Activated CD8-positive, alpha-beta memory T cell treated with anti-CD3 and anti-CD28 coated beads for 1 hour (primary cell): ENCODE data around the gene TREML1.
"Not testable (repeated sequence)": the region's sequence is repeated elsewhere in the genome, so short reads cannot be mapped to it uniquely, and the experiment has no call there.

Experiments
- DNase-seq, 2 donors: peaks; one replicate each; pipeline ENCODE4 v3.0.0-alpha.2; 2020; ENCODE audit warnings: low read depth in 1 of 2; ENCODE audit errors: extremely low read depth in 1 of 2

TREML1 gene

DNA sequence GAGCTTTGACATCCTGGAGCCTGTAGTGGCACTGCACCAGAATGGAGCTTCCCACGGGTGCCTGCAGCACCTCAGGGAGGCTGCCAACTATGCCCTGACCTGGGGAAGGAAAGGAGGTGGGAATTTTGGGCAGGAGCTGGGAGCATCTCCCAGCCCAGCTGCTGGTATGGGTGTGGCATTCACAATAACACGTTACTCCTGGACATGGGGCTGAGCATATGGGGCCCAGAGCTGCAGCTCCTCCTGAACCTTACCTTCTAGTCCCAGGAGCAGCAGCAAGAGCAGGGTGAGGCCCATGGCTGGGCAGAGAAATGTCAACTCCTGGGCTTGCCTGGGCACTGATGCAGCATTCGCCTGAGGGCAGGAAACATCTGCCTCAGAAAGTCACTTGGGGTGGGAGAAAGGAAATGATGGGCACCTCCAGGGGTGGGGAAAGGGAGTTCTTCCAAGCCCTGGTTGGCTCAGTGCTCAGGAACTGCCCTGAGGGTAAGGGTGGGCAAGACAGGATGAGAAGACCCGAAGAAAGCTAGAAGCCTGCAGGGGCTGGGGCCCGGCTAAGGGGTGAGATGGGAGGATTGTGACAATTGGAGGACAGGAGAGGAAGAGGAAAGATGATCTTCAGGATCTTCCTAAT, at the start of gene TREML1:
TSS of gene TREML1 (minus strand) at position 356 of the 634 bp plus-strand sequence. CDS start at position 297, 59 bp downstream.
- DNase-seq, result no peak

- DNase-seq, result no peak
These were observed 47.6 kb upstream of the TREML1 start for GRCh38 chr6:41201764-41202173.

DNA sequence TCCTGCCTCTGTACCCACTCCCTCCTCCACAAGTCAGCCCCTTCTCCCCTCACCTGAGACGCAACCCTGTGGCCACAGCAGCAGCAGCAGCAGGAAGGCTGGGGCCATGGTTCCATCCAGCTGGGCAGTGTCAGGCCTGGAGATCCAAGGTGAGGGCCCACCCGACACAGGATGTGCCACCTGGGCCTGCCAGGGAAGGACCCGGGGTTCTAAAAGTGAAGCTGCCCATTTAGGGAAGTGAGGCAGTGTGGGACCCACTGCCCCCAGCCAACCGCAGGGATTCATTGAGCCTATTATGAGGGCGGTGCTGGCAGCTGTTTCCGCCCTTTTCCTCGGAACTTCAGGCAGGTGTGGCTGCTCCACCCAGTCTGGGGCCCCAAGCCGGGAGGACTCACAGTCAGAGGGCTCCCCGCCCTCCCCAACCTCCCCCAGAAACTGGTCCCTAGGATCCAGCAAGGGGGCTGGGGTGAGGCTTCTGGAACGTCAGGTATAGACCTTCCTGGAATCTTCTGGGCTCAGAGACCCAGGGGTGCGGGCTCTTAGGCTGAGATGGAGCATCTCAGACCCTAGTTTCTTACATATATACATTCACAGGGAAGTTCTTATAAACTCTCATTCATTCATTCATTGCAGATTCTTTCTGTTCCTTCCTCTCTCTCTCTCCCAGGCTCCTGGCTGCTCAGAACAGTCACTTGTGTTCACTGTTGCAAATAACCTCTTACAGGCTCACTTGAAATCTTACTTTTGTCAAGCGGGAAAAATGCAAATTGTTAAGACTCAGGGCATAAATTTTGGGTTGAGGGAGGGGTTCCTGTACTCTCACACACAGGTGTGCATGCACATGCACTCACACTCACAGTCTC, 47.0 kb upstream of the TREML1 start, which contains the start of gene TREML2:
TSS of gene TREML2 (minus strand) at position 249 of the 863 bp plus-strand sequence. CDS start at position 108, 141 bp downstream.
- DNase-seq, result no peak

DNA sequence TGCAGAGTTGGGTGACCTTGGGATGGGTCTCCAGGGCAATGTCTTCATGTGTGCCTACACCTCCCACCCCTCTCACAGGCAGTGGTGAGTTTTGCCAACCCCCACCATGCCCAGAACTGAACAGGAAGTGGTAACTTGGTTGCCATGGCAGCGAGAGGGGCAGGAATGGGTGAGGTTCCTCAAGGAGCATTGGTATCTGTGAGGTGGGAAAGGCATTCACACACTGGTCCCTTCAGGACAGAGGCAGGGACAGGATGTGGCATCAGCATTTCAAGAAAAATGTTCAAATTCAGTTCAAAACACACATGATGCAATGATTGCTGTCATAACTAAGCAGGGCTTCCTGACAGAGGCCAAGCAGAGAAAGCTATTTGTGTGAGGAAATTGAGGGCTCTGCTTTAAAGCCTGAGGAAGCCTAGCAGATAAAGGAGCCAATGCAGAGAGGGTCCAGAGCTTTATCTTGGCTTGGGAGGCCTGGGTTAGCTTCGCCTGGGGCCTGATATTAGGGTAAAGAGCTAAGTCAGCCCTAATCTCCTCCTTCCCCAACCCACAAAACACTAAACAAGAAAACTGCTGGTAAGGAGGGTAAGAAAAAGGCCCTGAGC, 46.3 kb upstream of the TREML1 start:
- DNase-seq, result peak in 1 of 2 donors; percentile 25

DNA sequence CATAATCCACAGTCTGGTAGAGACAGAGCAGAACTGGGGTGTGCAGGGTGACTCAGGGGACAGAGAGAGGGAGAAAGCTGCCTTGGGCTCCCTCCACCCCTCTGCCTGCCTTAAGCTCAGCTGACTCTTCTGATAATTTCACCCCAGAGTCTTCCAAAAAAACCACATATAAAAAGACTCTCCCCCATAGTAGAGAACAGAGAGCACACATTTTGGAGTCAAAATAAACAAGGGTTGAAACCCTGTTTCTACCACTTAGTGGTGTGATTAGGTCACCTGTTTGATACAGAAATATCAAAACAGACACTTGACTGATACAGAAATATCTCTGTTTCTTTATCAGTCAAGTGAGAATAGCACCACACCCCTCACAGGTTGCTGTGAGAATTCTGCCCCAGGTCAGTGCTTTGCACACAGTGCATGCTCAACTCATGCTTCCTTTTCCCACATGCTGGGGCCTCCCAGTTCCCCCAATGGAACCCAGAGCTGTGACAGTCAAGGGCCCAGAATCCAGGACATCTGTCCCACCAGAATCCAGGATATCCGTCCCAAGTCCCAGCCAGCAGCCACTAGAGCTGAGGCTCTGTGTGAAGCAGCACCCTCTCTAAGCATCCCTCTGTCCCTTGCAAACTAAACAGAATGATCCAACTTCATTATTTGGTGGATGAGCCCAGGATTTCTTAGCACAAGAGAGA, 45.6 kb upstream of the TREML1 start:
- DNase-seq, result no peak

- DNase-seq, result no peak
These were observed 43.1 kb upstream of the TREML1 start for GRCh38 chr6:41197234-41197633.

DNA sequence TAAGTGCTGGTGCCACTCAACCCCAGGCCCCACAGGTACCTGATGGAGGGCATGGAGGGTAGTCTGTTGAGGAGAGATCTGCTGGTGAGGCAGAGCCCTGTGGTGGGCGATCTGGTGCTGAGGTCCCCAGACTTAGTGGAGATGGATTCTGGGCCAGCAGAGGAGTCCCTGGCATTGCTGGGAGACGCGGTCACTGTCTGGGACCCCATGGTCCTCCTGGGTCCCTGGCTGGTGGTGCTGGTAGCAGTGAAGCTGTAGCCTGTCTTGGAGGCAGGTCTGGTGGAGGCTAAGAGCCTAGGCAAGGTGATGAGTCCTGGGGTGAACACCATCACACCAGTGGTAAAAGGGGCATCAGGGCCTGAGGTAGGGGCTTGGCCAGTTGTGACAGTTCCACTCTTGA, 40.2 kb upstream of the TREML1 start:
- no peak for DNase-seq

DNA sequence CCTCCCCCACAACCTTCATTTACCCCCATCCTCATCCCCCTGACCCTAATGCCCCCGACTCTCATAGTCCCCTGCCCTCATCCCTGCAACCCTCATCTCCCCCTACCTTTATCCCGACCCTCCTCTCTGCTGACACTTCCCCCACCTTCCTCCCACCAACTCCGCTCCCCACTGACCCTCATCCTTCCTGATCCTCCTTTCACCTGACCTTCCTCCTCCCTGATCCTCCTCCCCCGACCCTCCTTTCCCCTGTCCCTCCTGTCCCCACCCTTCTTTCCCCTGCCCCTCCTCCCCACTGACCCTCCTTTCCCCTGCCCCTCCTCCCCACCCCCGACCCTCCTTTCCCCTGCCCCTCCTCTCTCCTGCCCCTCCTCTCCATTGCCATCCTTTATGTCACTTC, 39.7 kb upstream of the TREML1 start:
- no peak for DNase-seq

DNA sequence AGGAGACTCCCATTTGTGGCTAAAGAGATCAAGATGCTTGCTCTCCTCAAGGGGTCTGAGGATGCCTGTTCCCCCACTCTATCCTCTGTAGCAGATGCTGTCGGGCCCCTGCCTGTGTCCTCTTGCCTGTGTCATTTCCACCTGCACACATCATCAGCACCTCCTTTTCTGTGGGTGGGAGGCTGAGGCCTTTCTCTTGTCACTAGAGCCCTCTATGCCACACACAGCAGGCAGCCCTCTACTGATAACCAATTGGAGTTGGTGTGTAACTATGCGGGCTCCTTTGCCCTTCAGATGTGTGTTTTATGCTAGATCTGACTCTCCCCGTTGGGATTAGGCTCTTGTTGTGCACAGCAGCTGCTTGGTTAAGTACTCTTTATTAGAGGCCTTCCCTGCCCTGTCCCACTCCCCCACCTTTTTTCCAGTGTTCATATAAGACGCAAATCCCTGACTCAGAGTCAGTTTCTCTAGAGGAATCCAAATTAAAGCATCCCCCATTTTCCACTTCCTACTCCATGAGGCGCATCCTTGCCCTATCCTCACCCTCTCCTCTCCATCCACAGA, 39.1 kb upstream of the TREML1 start:
- no peak for DNase-seq

DNA sequence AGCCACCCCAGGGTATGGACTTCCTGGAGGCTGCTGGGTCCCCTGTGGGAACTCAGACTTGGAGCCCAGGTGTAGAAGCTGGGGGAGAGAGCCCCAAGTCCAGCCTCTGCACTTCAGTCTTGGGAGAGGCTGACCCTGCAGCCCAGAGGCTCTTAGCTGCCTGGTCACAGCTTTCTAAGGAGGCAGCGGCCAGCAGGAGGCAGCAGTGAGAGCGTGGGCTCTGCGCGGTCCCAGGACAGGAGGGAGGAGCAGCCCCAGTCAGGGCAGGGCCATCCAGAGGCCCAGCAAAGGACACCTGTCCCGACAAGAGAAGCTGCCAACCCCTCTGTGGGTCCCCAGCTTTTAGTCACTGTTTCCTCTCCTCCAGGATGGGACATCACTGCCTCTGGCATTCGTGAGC, 37.4 kb upstream of the TREML1 start:
- DNase-seq, result no peak

DNA sequence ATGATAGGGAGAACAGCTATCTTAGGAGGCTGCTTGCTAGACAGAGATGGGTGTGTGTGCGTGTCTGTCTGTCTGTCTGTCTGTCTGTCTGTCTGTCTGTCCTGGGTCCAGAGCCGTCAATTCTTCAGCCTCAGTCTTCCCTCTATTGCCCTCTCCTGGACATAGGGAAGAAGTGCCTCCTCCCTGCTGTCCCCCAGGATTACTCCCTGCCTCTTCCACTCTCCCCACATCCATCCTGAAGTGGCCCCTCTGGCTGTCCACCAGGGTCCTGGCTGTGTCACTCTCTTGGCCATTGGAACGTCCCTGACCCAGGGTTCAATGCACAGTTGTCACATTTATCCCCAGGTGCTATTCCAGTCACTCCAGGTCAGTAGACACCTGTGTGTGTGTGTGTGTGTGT, 36.6 kb upstream of the TREML1 start:
- no peak for DNase-seq

DNA sequence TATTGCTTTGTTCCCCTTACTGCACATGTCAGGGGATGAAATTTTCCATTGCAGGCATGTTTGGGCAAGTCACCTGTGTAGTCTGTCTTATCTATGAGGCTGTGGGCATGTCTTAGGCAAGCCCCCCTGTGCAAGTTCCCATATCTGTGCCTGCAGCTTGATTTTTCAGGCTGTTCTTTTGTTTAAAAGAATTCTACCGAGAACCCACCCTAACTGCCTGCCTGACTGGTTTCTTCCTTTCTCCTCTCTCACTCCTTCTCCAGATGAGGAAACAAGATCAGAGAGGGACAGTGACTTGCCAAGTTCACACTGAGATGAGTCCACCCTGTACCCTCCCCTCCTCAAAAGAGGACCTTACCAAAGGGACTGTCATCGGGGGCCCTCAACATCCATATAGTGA, 35.8 kb upstream of the TREML1 start:
- no peak for DNase-seq

- DNase-seq, result not testable (repeated sequence)
These were observed 34.9 kb upstream of the TREML1 start for GRCh38 chr6:41189046-41189445.

DNA sequence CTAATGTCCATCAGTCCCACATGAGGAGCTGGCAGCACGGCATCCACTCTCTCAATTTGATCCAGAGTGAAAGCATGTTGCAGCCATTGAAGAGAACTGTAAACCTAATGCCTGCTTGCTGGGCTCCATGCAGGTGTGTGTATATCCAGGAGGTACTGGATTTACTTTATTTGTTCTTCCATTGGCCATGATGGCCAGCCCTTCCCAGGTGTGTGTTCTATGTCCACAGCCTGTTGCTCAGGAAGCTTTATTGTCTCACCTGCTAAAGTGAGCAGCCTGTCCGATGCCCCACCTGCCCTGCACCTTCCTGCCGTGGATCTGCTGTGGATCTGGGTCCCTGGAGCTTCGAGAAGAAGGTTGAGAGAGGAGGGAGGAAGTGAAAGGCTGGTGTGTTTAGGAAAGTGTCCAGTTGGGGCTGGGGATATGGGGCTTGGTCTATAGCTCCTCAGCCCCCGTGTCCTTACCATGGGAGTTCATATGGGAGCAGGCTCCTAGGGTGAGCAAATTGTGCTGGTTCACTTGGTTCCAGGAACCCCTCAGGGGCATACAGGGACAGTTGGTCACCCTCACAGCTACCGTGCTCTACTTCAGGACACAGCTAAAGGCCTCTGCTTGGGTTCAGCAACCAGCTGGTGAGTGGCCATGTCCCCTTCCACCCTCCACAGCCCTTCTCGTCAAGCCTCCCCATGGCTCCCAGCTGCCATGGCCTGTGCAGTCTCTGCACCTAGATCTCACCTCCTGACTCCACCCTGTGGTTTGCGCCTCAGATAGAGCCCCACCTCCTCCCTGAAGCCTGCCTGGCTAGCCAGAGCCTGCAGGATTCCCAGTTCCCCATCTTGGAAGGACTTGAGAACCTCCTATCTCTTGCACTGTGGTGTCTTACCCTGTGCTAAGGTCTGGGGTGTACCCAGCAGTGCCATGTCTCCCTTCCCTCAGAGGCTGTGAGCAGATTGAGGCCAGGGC, 34.1 kb upstream of the TREML1 start:
- no peak for DNase-seq

DNA sequence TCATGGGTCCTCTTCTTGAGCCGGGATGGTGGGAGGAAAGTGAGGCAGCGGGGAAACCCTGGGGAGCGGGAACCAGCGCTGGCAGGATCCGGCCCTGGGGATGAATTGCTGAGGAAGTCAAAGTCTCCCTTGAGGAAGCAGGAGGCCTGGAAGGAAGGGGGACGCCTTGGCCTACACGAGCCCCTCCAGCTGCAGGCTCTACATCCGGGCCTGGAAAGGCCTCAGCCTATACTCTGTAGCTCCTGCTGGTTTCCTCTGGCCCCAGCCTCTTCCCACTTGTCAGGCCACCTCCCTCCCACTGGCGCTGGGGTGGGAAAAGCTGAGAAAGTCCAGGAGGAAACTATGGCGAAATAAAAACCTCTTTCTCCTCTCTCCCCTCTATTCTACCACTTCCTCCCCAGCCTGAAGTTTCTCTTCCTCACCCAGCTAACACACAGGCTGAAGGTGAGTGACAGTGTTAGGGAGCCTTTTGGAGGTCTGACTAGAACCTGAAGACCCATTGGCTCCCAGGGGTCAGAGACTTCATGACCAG, 31.9 kb upstream of the TREML1 start:
- no peak for DNase-seq

GRCh38 chr6:41184761-41185160, 30.6 kb upstream of the TREML1 start:
- DNase-seq, result no peak

- no peak for DNase-seq
These were observed 28.2 kb upstream of the TREML1 start for GRCh38 chr6:41182069-41183034.

- no peak for DNase-seq
These were observed 27.4 kb upstream of the TREML1 start for GRCh38 chr6:41181566-41181965.
